Psoas muscle (tissue), 8 donors: ENCODE measurements around the gene PLCD1. TPM values are rescaled to one million over a fixed set of nuclear protein-coding genes. Genes with fewer than 3 reads are reported as not detected.
A peak's percentile ranks its signal among the peaks of the same experiment; 100 is the strongest.

ENCODE experiments used
- ATAC-seq, 4 donors: fragments of 200-7000 bp; cut with Tn5 transposase; one replicate each; pipeline ENCODE4 v1.9.1; 2020; ENCODE audit warnings: moderate library complexity in 3 of 4, mild to moderate bottlenecking in 2 of 4
- DNase-seq, 2 donors: peaks; one replicate each; pipeline ENCODE4 v3.0.0-alpha.2; 2020
- H3K27ac ChIP-seq: fragments of 200-600 bp; one replicate; pipeline ENCODE4 v1.8.0; 2022
- H3K27me3 ChIP-seq, 3 donors: fragments of 200-600 bp in 1 of 3; one replicate each; pipeline versions ENCODE4 v1.6.1 to v1.8.0; 2013 to 2022; ENCODE audit warnings: low read length in 2 of 3, mild to moderate bottlenecking in 2 of 3, moderate library complexity in 1 of 3; ENCODE audit not compliant: insufficient read depth in 3 of 3
- H3K36me3 ChIP-seq, 2 donors: fragments of 200-600 bp in 1 of 2; one replicate each; pipeline versions ENCODE4 v1.6.1 to v1.8.0; 2013 to 2022; ENCODE audit warnings: low read depth in 1 of 2, mild to moderate bottlenecking in 1 of 2, moderate library complexity in 1 of 2; ENCODE audit not compliant: insufficient read depth in 1 of 2
- H3K4me1 ChIP-seq: fragments of 200-600 bp; one replicate; pipeline ENCODE4 v1.8.0; 2022
- H3K4me3 ChIP-seq: fragments of 200-600 bp; one replicate; pipeline ENCODE4 v1.8.0; 2022; ENCODE audit warnings: mild to moderate bottlenecking
- H3K9me3 ChIP-seq: fragments of 200-600 bp; one replicate; pipeline ENCODE4 v1.8.0; 2022
- WGBS, 3 donors: extraction: QIAGEN DNeasy Blood & Tissue Kit; methylation state at CpG; one replicate each; pipeline versions ENCODE4 v1.1.6 to v1.1.7; 2013; 5-methylcytosine and 5-hydroxymethylcytosine counted together
- intact Hi-C, 2 donors: fragments of 100-400 bp; cut with DNase I; formaldehyde crosslinking; loops; one replicate each; pipeline versions ENCODE4 v1.11.0 to v1.14.2; 2022
- polyA plus RNA-seq, 3 donors: library from polyadenylated mRNA; stranded (reverse); fragments of 200-250 nt; gene quantifications; one replicate each; pipeline ENCODE4 v1.2.3, GENCODE V29; 2013
- total RNA-seq, 4 donors: library from RNA; stranded (reverse); fragmentation: NEBNext Ultra II Directional in 2 of 4; extraction: Animal tissue kit (Norgen Biotek cat#: 25700) in 2 of 4; gene quantifications; one replicate each; pipeline versions ENCODE4 v1.2.1 to v1.2.4, GENCODE V29; 2021 to 2023
- TF ChIP-seq, protein P1 (sequence below): fragments of 200-600 bp; IDR thresholded peaks from one replicate; pipeline ENCODE4 v1.8.0; 2022; ENCODE audit warnings: antibody characterized with exemption
- donor health status: healthy with polysubstance abuse.
- donor health status: DM: no; HTN: no; CAD: no; lungs with moderate emphysema.
- donor health status: Bipolar disorder and iron deficiency.
- donor health status: healthy.
- donor health status: DM: yes; HTN: yes; CAD: no.
- donor health status: DM: no; HTN: no; CAD: no.
- donor health status: DM: no; HTN: no; CAD: no.
- donor health status: DM: yes; HTN: yes; CAD: no.

PLCD1 gene
- total and polyA plus RNA-seq, 7 donors, result 2.4 to 7.9 (median 4.8) TPM

DNA sequence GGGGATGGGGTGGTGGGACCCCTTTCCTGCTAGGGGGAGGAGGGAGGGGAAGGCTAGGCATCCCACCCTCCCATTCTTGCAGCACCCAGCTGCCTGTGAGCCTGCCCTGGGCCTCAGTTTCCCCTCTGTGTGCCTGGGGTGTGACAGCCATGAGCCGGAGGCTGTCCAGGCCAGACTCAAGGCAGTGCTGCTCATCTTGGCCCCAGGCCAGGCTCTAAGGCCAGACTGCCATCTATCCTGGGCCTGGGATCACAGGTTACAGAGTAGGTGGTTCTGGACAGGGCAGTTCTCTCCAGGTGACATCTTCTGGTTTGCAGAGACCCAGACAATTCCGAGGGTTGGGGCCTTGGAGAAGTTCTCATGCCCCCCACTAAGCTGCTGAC, 42.1 kb downstream of the PLCD1 start:
- no peaks in the 10 kb centered on the region for H3K36me3 ChIP-seq
- no peak for DNase-seq
- no peak overlapping the region for H3K27ac ChIP-seq
- H3K27me3 ChIP-seq, result no peaks in the 10 kb centered on the region
- no peak for ATAC-seq
- TF ChIP-seq, protein P1, sequence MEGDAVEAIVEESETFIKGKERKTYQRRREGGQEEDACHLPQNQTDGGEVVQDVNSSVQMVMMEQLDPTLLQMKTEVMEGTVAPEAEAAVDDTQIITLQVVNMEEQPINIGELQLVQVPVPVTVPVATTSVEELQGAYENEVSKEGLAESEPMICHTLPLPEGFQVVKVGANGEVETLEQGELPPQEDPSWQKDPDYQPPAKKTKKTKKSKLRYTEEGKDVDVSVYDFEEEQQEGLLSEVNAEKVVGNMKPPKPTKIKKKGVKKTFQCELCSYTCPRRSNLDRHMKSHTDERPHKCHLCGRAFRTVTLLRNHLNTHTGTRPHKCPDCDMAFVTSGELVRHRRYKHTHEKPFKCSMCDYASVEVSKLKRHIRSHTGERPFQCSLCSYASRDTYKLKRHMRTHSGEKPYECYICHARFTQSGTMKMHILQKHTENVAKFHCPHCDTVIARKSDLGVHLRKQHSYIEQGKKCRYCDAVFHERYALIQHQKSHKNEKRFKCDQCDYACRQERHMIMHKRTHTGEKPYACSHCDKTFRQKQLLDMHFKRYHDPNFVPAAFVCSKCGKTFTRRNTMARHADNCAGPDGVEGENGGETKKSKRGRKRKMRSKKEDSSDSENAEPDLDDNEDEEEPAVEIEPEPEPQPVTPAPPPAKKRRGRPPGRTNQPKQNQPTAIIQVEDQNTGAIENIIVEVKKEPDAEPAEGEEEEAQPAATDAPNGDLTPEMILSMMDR, result no peak
- WGBS, 3 donors, result 79 to 91% (median 80%) methylated on average over 2 of the region's 2 CpGs
- intact Hi-C loops, result no loop called here
- no peak overlapping the region for H3K4me3 ChIP-seq
- H3K4me1 ChIP-seq, result no peaks in the 10 kb centered on the region
- H3K9me3 ChIP-seq, result no peaks in the 10 kb centered on the region

DNA sequence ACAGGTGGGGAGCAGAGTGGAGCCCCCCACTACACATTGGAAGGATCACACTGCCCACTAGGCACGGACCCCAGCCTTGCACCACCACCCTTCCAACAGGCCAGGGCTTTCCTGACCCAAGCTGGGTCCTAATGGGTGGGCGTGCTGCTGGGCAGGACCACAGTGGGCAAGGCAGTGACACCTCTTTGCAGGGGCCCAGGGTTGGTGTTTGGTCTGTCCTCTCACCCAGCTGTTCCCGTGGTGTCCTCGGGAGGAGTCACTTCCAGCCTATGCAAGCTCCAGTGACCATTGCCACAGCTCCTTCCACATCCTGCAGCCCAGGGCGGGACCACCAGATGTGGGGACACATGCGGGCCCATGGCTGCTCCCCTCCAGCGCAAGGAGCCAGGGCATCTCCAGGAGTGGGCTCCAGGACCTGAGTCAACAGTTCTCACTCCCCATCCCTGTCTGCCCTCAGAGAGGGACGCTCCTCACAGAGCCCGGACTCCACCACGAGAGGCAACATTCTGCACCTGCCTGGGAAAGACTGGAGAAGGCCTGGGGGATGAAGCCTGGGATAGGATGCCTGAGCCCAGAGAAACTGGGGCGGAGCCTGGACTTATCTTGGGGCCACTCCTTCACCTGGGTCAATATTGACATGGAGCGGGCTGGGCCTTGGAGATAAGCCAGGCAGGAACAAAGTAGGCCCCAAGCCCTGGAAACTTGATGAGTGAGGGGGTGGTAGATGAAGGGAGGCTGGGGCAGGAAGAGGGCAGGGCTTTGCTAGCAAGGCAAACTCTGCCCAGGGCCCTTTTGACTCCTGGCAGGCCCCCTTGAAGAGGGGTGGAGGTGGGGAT, 42.7 kb downstream of the PLCD1 start:
- TF ChIP-seq, protein P1, result no peak
- 82 to 91% (median 86%) methylated on average over 12 of the region's 12 CpGs for WGBS, 3 donors
- Histone ChIP-seq H3K36me3 (no peaks in the 10 kb centered on the region), H3K4me1 (no peaks in the 10 kb centered on the region), H3K9me3 (no peaks in the 10 kb centered on the region), H3K27ac (no peak overlapping the region), H3K4me3 (no peak overlapping the region), H3K27me3 (no peaks in the 10 kb centered on the region)
- DNase-seq (no peak), ATAC-seq (no peak)
- intact Hi-C loops, result no loop called here

DNA sequence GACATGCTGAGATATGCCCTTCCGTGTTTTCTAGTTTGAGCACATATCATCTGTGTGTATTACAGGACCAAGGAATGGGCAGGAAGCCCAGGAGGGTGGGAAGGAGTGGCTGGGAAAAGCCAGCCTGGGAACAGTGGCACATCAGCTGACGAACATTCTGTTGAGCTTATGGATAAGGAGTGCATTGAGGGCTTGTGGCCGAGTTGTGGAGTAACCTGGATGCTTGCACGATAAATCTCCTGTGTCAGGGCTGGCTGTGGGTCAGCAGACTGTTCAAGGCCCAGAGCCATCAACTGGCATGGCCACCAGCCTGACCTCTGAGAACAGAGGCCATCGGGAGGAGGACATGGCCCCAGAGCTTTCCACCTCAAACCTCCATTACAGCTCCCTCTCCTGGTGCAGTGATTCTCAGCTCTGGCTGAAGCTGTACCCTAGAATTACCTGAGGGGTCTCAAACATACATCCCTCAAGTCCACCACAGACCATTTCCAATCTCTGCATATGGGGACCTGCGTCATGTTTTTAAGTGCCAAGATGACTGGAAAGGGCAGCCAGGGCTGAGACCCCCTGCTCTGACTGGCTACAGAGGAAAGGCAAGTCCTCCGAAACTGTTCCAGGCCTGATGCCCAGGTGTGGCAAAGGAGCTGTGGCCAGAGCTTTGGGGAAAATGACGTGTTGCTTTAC, 43.7 kb downstream of the PLCD1 start:
- no peaks in the 10 kb centered on the region for H3K27me3 ChIP-seq
- H3K9me3 ChIP-seq, result no peaks in the 10 kb centered on the region
- H3K4me3 ChIP-seq, result no peak overlapping the region
- H3K4me1 ChIP-seq, result no peaks in the 10 kb centered on the region
- ATAC-seq, result peak; percentile 34 to 72 (median 56)
- TF ChIP-seq, protein P1, result no peak
- intact Hi-C loops, result no loop called here
- no peaks in the 10 kb centered on the region for H3K36me3 ChIP-seq
- DNase-seq, result peak in 1 of 2 donors; percentile 52
- H3K27ac ChIP-seq, result no peak overlapping the region
- WGBS, 3 donors, result 56 to 65% (median 60%) methylated on average over 8 of the region's 8 CpGs

DNA sequence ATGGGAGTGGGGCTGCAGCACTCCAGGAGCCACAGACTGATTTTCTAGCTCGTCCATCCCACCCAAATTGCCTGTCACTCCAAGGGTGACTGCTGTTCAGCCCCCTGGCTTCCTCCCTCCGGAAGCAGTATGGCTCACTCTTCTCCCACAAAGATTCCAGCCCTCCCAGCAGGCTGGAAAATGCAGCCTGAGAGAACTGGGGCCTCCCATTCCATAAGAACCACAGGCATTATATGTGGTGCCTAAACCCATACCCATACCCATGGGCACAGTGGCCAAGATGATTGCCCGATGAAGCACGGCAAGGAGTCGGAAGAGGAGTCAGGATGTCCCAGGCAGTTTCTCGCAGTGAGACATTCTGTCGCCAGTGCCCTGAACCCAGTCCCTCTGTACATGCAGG, 44.8 kb downstream of the PLCD1 start:
- DNase-seq, result no peak
- no peaks in the 10 kb centered on the region for H3K36me3 ChIP-seq

More for the DNA sequence above, 44.8 kb downstream of the PLCD1 start:
- intact Hi-C loops, result no loop called here
- no peak overlapping the region for H3K4me3 ChIP-seq
- TF ChIP-seq, protein P1, result no peak
- no peaks in the 10 kb centered on the region for H3K4me1 ChIP-seq
- H3K27me3 ChIP-seq, result no peaks in the 10 kb centered on the region
- WGBS, 3 donors, result 87 to 97% (median 92%) methylated on average over 7 of the region's 7 CpGs
- ATAC-seq, result no peak
- H3K9me3 ChIP-seq, result no peaks in the 10 kb centered on the region
- no peak overlapping the region for H3K27ac ChIP-seq
